Measurements from ENCODE around the gene UGGT1.

UGGT1 gene

GRCh38 chr2:128090945-128091725 is at the start of gene UGGT1:
Gene UGGT1, plus strand, starts transcription at chr2:128091200. Its CDS starts 158 bp downstream, at chr2:128091358.
- DNase-seq, result peak; percentile 81

GRCh38 chr2:128041561-128041960 is 49.4 kb upstream of the UGGT1 start:
- no peak for DNase-seq

- DNase-seq, result no peak
These were observed 48.0 kb upstream of the UGGT1 start for GRCh38 chr2:128043041-128043440.

GRCh38 chr2:128053331-128053730 is 37.7 kb upstream of the UGGT1 start:
- no peak for DNase-seq

GRCh38 chr2:128054104-128054885 is 36.7 kb upstream of the UGGT1 start:
- DNase-seq, result no peak

- no peak for DNase-seq
These were observed 33.7 kb upstream of the UGGT1 start for GRCh38 chr2:128057334-128057733.

- no peak for DNase-seq
These were observed 32.9 kb upstream of the UGGT1 start for GRCh38 chr2:128058114-128058513.

- DNase-seq, result no peak
These were observed 28.4 kb upstream of the UGGT1 start for GRCh38 chr2:128062571-128062970.

GRCh38 chr2:128064353-128064752 is 26.6 kb upstream of the UGGT1 start:
- no peak for DNase-seq

GRCh38 chr2:128069769-128070168 is 21.2 kb upstream of the UGGT1 start:
- no peak for DNase-seq

GRCh38 chr2:128073278-128073677 is 17.7 kb upstream of the UGGT1 start:
- DNase-seq, result no peak

GRCh38 chr2:128076461-128077106 is 14.4 kb upstream of the UGGT1 start:
- no peak for DNase-seq

- no peak for DNase-seq
These were observed 6.2 kb upstream of the UGGT1 start for GRCh38 chr2:128084757-128085156.

- DNase-seq, result no peak
These were observed 4.8 kb upstream of the UGGT1 start for GRCh38 chr2:128086244-128086643.

- no peak for DNase-seq
These were observed 440 bp upstream of the UGGT1 start for GRCh38 chr2:128090575-128090944.

GRCh38 chr2:128091726-128092080 is 703 bp downstream of the UGGT1 start:
- DNase-seq, result no peak

- no peak for DNase-seq
These were observed 1.7 kb downstream of the UGGT1 start for GRCh38 chr2:128092656-128093055.

- no peak for DNase-seq
These were observed 2.8 kb downstream of the UGGT1 start for GRCh38 chr2:128093762-128094161.

- DNase-seq, result no peak
These were observed 4.2 kb downstream of the UGGT1 start for GRCh38 chr2:128095201-128095600.

- DNase-seq, result no peak
These were observed 12.4 kb downstream of the UGGT1 start for GRCh38 chr2:128103407-128103806.

- DNase-seq, result no peak
These were observed 14.1 kb downstream of the UGGT1 start for GRCh38 chr2:128105072-128105471.

- no peak for DNase-seq
These were observed 17.2 kb downstream of the UGGT1 start for GRCh38 chr2:128108166-128108565.

GRCh38 chr2:128109243-128109642 is 18.2 kb downstream of the UGGT1 start:
- DNase-seq, result no peak
